Measurements from ENCODE around the gene NUDT12. TPM values are rescaled to one million over a fixed set of nuclear protein-coding genes. Genes with fewer than 3 reads are reported as not detected.

The NUDT12 gene
- 4.6 and 4.7 TPM in 2 replicates for total RNA-seq

GRCh38 chr5:103562453-103563157 lies at the start of gene NUDT12:
Gene NUDT12 (minus strand): TSS chr5:103562789. CDS start chr5:103560248, 2,541 bp downstream.

